HepG2 (cell line): ENCODE measurements around the gene ZFAND3. TPM values are rescaled to one million over a fixed set of nuclear protein-coding genes. Genes with fewer than 3 reads are reported as not detected.
A peak's percentile ranks its signal among the peaks of the same experiment; 100 is the strongest.

Source experiments
- AGO2 ChIP-seq: fragments of 200-400 bp; formaldehyde crosslinking; optimal IDR thresholded peaks from 2 replicates; pipeline ENCODE3; 2017; ENCODE audit warnings: mild to moderate bottlenecking, low read depth, low read length, moderate library complexity
- CEBPG ChIP-seq: IDR thresholded peaks from 2 replicates; pipeline ENCODE4 v1.6.1; 2016
- DNMT3B ChIP-seq: conservative IDR thresholded peaks from 2 replicates; pipeline ENCODE4 v1.6.1; 2016; ENCODE audit warnings: missing biosample characterization, control low read depth
- EEA1 ChIP-seq: sonication (generic); formaldehyde crosslinking; IDR thresholded peaks from 2 replicates; pipeline ENCODE4 v1.5.1; 2020; ENCODE audit warnings: mild to moderate bottlenecking, missing genetic modification reagents, borderline replicate concordance
- FOXA1 ChIP-seq, 2 experiments: fragments of 450-650 bp in 1 of 2; sonication (generic) in 1 of 2; formaldehyde crosslinking in 1 of 2; IDR thresholded peaks; 2 replicates each; pipeline versions ENCODE4 v1.4.0 to v1.6.1; 2016 to 2020; ENCODE audit warnings: missing genetic modification reagents in 1 of 2
- GMEB2 ChIP-seq: IDR thresholded peaks from 2 replicates; pipeline ENCODE4 v1.6.1; 2016; ENCODE audit warnings: missing biosample characterization, missing genetic modification reagents, low read depth
- HDAC1 ChIP-seq: sonication (generic); formaldehyde crosslinking; IDR thresholded peaks from 2 replicates; pipeline ENCODE4 v1.5.1; 2020; ENCODE audit warnings: mild to moderate bottlenecking, missing genetic modification reagents
- HHEX ChIP-seq: IDR thresholded peaks from 2 replicates; pipeline ENCODE4 v1.6.1; 2016; ENCODE audit warnings: control low read depth
- HMG20A ChIP-seq: IDR thresholded peaks from 2 replicates; pipeline ENCODE4 v1.6.1; 2016; ENCODE audit warnings: borderline replicate concordance
- HNRNPL ChIP-seq: fragments of 200-400 bp; formaldehyde crosslinking; IDR thresholded peaks from 2 replicates; pipeline ENCODE4 v1.6.1; 2017; ENCODE audit warnings: mild to moderate bottlenecking, low read depth, low read length
- MAFG ChIP-seq: sonication (generic); formaldehyde crosslinking; IDR thresholded peaks from 2 replicates; pipeline ENCODE4 v1.5.1; 2020; ENCODE audit warnings: mild to moderate bottlenecking, missing genetic modification reagents
- MEIS2 ChIP-seq: sonication (generic); formaldehyde crosslinking; IDR thresholded peaks from 2 replicates; pipeline ENCODE4 v1.9.0; 2021; ENCODE audit warnings: mild to moderate bottlenecking, missing genetic modification reagents
- PHF5A ChIP-seq: IDR thresholded peaks from one replicate; pipeline ENCODE4 v1.6.1; 2018; ENCODE audit warnings: low read depth, missing genetic modification reagents; ENCODE audit not compliant: unreplicated experiment
- RFX5 ChIP-seq: IDR thresholded peaks from 2 replicates; pipeline ENCODE4 v1.6.1; 2011; ENCODE audit warnings: low read depth, low read length, improper control_type of control experiment
- SAP130 ChIP-seq: IDR thresholded peaks from 2 replicates; pipeline ENCODE4 v1.6.1; 2016; ENCODE audit warnings: low read depth
- SIX4 ChIP-seq: sonication (generic); formaldehyde crosslinking; IDR thresholded peaks from 2 replicates; pipeline ENCODE4 v1.4.0; 2020; ENCODE audit warnings: missing genetic modification reagents
- SNAPC2 ChIP-seq: sonication (generic); formaldehyde crosslinking; IDR thresholded peaks from 2 replicates; pipeline ENCODE4 v1.8.1; 2022; ENCODE audit warnings: mild to moderate bottlenecking, missing genetic modification reagents
- TAF15 ChIP-seq: fragments of 200-400 bp; formaldehyde crosslinking; IDR thresholded peaks from one replicate; pipeline ENCODE4 v1.6.1; 2018; ENCODE audit warnings: mild to moderate bottlenecking, low read depth, low read length; ENCODE audit not compliant: poor library complexity, severe bottlenecking
- TBP ChIP-seq: sonication (generic); formaldehyde crosslinking; IDR thresholded peaks from 2 replicates; pipeline ENCODE4 v1.5.0; 2020; ENCODE audit warnings: missing genetic modification reagents
- U2AF2 ChIP-seq: fragments of 200-400 bp; formaldehyde crosslinking; IDR thresholded peaks from 2 replicates; pipeline ENCODE4 v1.6.1; 2017; ENCODE audit warnings: low read depth, mild to moderate bottlenecking, low read length
- YEATS4 ChIP-seq: sonication (generic); formaldehyde crosslinking; IDR thresholded peaks from 2 replicates; pipeline ENCODE4 v1.4.0; 2020; ENCODE audit warnings: missing genetic modification reagents, borderline replicate concordance
- ZBTB46 ChIP-seq: sonication (generic); formaldehyde crosslinking; IDR thresholded peaks from 2 replicates; pipeline ENCODE4 v1.4.0; 2020; ENCODE audit warnings: mild to moderate bottlenecking, missing genetic modification reagents, borderline replicate concordance
- ZFP36L2 ChIP-seq: sonication (generic); formaldehyde crosslinking; IDR thresholded peaks from 2 replicates; pipeline ENCODE4 v1.4.0; 2020; ENCODE audit warnings: missing genetic modification reagents
- ZFP37 ChIP-seq: sonication (generic); formaldehyde crosslinking; IDR thresholded peaks from 2 replicates; pipeline ENCODE4 v1.4.0; 2020; ENCODE audit warnings: missing genetic modification reagents, borderline replicate concordance
- ZFYVE20 ChIP-seq: sonication (generic); formaldehyde crosslinking; IDR thresholded peaks from 2 replicates; pipeline ENCODE4 v1.8.0; 2023; ENCODE audit warnings: low read depth, mild to moderate bottlenecking, moderate library complexity, missing genetic modification reagents, borderline replicate concordance
- ZNF101 ChIP-seq: sonication (generic); formaldehyde crosslinking; IDR thresholded peaks from 2 replicates; pipeline ENCODE4 v1.4.0; 2020; ENCODE audit warnings: mild to moderate bottlenecking, low read depth, missing genetic modification reagents, borderline replicate concordance
- ZNF496 ChIP-seq: sonication (generic); formaldehyde crosslinking; IDR thresholded peaks from 2 replicates; pipeline ENCODE4 v1.8.1; 2023; ENCODE audit warnings: mild to moderate bottlenecking, moderate library complexity, missing genetic modification reagents; ENCODE audit not compliant: insufficient replicate concordance
- ZNF639 ChIP-seq: conservative IDR thresholded peaks from 2 replicates; pipeline ENCODE4 v1.6.1; 2018; ENCODE audit warnings: missing genetic modification reagents
- polyA plus RNA-seq, 8 experiments: library from polyadenylated mRNA; depleted of rRNA in 3 of 8; stranded (reverse) in 7 of 8; unstranded in 1 of 8; fragments of >200 nt; fragmentation: Illumina TruSeq in 4 of 8; extraction: Trizol in 4 of 8; gene quantifications; 2 replicates each; pipeline versions ENCODE4 v1.2.1 to v1.2.3, GENCODE V29; 2011 to 2016; ENCODE audit warnings: low read depth in 4 of 8, missing spikeins in 1 of 8, mixed read lengths in 1 of 8; ENCODE audit not compliant: insufficient read depth in 1 of 8
- total RNA-seq, 5 experiments: library from RNA; depleted of rRNA; stranded (reverse); fragments of >200 nt; fragmentation: Illumina TruSeq; extraction: Trizol; gene quantifications; 2 replicates each; pipeline ENCODE4 v1.2.3, GENCODE V29; 2016; ENCODE audit warnings: low read depth in 1 of 5

ZFAND3 gene
- total and polyA plus RNA-seq, 2 of the 13 experiments (the other 11 are each of a cell fraction or from before 2014, with no cell fraction given), result 16.4 to 17.1 TPM

GRCh38 chr6:37819177-37819801, at the start of gene ZFAND3 (continued):
- TF ChIP-seq GMEB2 (CRISPR knock-in tag) (no peak), ZNF101 (no peak), YEATS4 (CRISPR knock-in tag) (peak; percentile 69), ZFP36L2 (CRISPR knock-in tag) (no peak), SAP130 (CRISPR knock-in tag) (peak; percentile 94), DNMT3B (CRISPR knock-in tag) (no peak), ZNF639 (CRISPR knock-in tag) (peak; percentile 87), HHEX (CRISPR knock-in tag) (no peak), FOXA1 (IDR thresholded peaks at IDR 0.05) (no peak), FOXA1 (CRISPR knock-in tag; IDR thresholded peaks at IDR 0.05) (no peak), HDAC1 (peak; percentile 72), CEBPG (CRISPR knock-in tag) (no peak), SNAPC2 (CRISPR knock-in tag) (no peak), EEA1 (CRISPR knock-in tag) (no peak), HNRNPL (peak; percentile 67), MEIS2 (CRISPR knock-in tag) (peak; percentile 76; the same call in 1 of the 2 replicates), HMG20A (CRISPR knock-in tag) (peak; percentile 59; the same call in 1 of the 2 replicates), TAF15 (peak; percentile 52), SIX4 (CRISPR knock-in tag) (peak; percentile 35; the same call in 1 of the 2 replicates), AGO2 (peak; percentile 71), RFX5 (no peak), ZFP37 (CRISPR knock-in tag) (peak; percentile 84; the same call in 1 of the 2 replicates), ZFYVE20 (no peak), PHF5A (CRISPR knock-in tag) (no peak), U2AF2 (no peak), ZNF496 (CRISPR knock-in tag) (no peak), MAFG (CRISPR knock-in tag) (no peak), TBP (CRISPR knock-in tag) (no peak), ZBTB46 (no peak)
